ENCODE measurements around the gene TOE1. TPM values are rescaled to one million over a fixed set of nuclear protein-coding genes. Genes with fewer than 3 reads are reported as not detected.
A peak's percentile ranks its signal among the peaks of the same experiment; 100 is the strongest.

TOE1 gene
- total and polyA plus RNA-seq, 2 donors (not counting 1 experiment from before 2014, with no cell fraction given) = 24.7 to 28.6 TPM

- H3K27ac Mint-ChIP-seq = peak overlapping the region; percentile 62
- H3K4me1 Mint-ChIP-seq = peaks cover 34% of the 10 kb centered on the region
- Histone ChIP-seq H3K9me3 (ENCODE audit: control extremely low read depth in 1 of 3, control insufficient read depth in 2 of 3, insufficient read depth in 1 of 3, low read length in 2 of 3) (no peaks in the 10 kb centered on the region), H3K79me2 (ENCODE audit: control insufficient read depth, insufficient read depth, low read length) (no peaks in the 10 kb centered on the region), H3K4me3 (ENCODE audit: control extremely low read depth in 1 of 5, extremely low read depth in 1 of 5, insufficient read depth in 1 of 5, low read depth in 2 of 5, low read length in 4 of 5) (no peak overlapping the region), H3K4me1 (ENCODE audit: control insufficient read depth in 2 of 2, insufficient read depth in 2 of 2, low read length in 2 of 2) (peaks cover 19 to 27% of the 10 kb centered on the region in 2 donors), H3K9ac (ENCODE audit: low read length) (no peak overlapping the region), H3K36me3 (replicated peaks in 1 of 2; ENCODE audit: control extremely low read depth in 1 of 2, control insufficient read depth in 1 of 2, extremely low read depth in 1 of 2, insufficient read depth in 2 of 2, low read length in 1 of 2) (no peaks in the 10 kb centered on the region), H3K27ac (ENCODE audit: low read length in 2 of 2) (no peak overlapping the region), H4K20me1 (ENCODE audit: control insufficient read depth, insufficient read depth, low read length, poor library complexity, severe bottlenecking) (no peaks in the 10 kb centered on the region), H3K27me3 (replicated peaks in 1 of 4; ENCODE audit: control extremely low read depth in 1 of 4, control insufficient read depth in 3 of 4, insufficient read depth in 4 of 4, low read length in 3 of 4) (no peaks in the 10 kb centered on the region), H2AFZ (ENCODE audit: insufficient read depth, low read depth, low read length, poor library complexity, severe bottlenecking) (peak overlapping the region; percentile 65), H3K4me2 (replicated peaks; ENCODE audit: low read depth, low read length, poor library complexity, severe bottlenecking) (peak overlapping the region; percentile 52)
- ATAC-seq (ENCODE audit: low read depth) (no peak), DNase-seq (no peak)
- no peak overlapping the region for H3K4me3 Mint-ChIP-seq
- WGBS (ENCODE audit: insufficient coverage) = no CpG with 5 or more reads among the region's 3 CpGs
- TF ChIP-seq, protein P1, sequence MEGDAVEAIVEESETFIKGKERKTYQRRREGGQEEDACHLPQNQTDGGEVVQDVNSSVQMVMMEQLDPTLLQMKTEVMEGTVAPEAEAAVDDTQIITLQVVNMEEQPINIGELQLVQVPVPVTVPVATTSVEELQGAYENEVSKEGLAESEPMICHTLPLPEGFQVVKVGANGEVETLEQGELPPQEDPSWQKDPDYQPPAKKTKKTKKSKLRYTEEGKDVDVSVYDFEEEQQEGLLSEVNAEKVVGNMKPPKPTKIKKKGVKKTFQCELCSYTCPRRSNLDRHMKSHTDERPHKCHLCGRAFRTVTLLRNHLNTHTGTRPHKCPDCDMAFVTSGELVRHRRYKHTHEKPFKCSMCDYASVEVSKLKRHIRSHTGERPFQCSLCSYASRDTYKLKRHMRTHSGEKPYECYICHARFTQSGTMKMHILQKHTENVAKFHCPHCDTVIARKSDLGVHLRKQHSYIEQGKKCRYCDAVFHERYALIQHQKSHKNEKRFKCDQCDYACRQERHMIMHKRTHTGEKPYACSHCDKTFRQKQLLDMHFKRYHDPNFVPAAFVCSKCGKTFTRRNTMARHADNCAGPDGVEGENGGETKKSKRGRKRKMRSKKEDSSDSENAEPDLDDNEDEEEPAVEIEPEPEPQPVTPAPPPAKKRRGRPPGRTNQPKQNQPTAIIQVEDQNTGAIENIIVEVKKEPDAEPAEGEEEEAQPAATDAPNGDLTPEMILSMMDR (IDR thresholded peaks at IDR 0.05) = no peak
- TF ChIP-seq EZH2 (IDR thresholded peaks at IDR 0.05; ENCODE audit: borderline replicate concordance, insufficient read depth, low read depth, low read length, poor library complexity, severe bottlenecking) = no peak
- intact Hi-C loops (cut with micrococcal nuclease) = no loop called here
- H3K27me3 Mint-ChIP-seq = no peaks in the 10 kb centered on the region
- CTCF ChIA-PET = interaction anchor here (1.8 to 5.0 kb wide), 4 partner anchors 18 to 294 kb away, joined by 5 to 32 read pairs (median 26); partner anchors contain the start of genes HECTD3, MUTYH, TESK2 and TOE1
- POLR2A ChIA-PET = interaction anchor here (0.6 kb wide), 1 partner anchor 33 kb away, joined by 4 read pairs; the partner anchor contains the start of genes MUTYH and TOE1
- no peaks in the 10 kb centered on the region for H3K9me3 Mint-ChIP-seq (ENCODE audit: insufficient read depth)
Measured at GRCh38 chr1:45306905-45307304, 33.1 kb upstream of the TOE1 start.

GRCh38 chr1:45314266-45314665, 25.7 kb upstream of the TOE1 start:
- no peak overlapping the region for H3K4me3 ChIP-seq (ENCODE audit: control extremely low read depth in 1 of 5, extremely low read depth in 1 of 5, insufficient read depth in 1 of 5, low read depth in 2 of 5, low read length in 4 of 5)
- no peak for ATAC-seq (ENCODE audit: low read depth)
- ChIA-PET POLR2A (no interaction called here), CTCF (interaction anchor here (0.7 to 1.0 kb wide), 2 partner anchors 9 to 10 kb away, joined by 3 read pairs; no protein-coding TSS in a partner anchor)
- no peaks in the 10 kb centered on the region for H3K4me1 ChIP-seq (ENCODE audit: control insufficient read depth in 2 of 2, insufficient read depth in 2 of 2, low read length in 2 of 2)
- no peaks in the 10 kb centered on the region for H3K36me3 ChIP-seq (replicated peaks in 1 of 2; ENCODE audit: control extremely low read depth in 1 of 2, control insufficient read depth in 1 of 2, extremely low read depth in 1 of 2, insufficient read depth in 2 of 2, low read length in 1 of 2)
- no peaks in the 10 kb centered on the region for H4K20me1 ChIP-seq (ENCODE audit: control insufficient read depth, insufficient read depth, low read length, poor library complexity, severe bottlenecking)
- no peak overlapping the region for H3K4me2 ChIP-seq (replicated peaks; ENCODE audit: low read depth, low read length, poor library complexity, severe bottlenecking)
- DNase-seq = no peak
- TF ChIP-seq EZH2 (IDR thresholded peaks at IDR 0.05; ENCODE audit: borderline replicate concordance, insufficient read depth, low read depth, low read length, poor library complexity, severe bottlenecking) = no peak
- TF ChIP-seq, protein P1 (IDR thresholded peaks at IDR 0.05) = no peak
- no peaks in the 10 kb centered on the region for H3K79me2 ChIP-seq (ENCODE audit: control insufficient read depth, insufficient read depth, low read length)
- no peak overlapping the region for H2AFZ ChIP-seq (ENCODE audit: insufficient read depth, low read depth, low read length, poor library complexity, severe bottlenecking)
- Mint-ChIP-seq H3K4me3 (no peak overlapping the region), H3K27ac (no peak overlapping the region), H3K27me3 (no peaks in the 10 kb centered on the region), H3K4me1 (no peaks in the 10 kb centered on the region), H3K9me3 (ENCODE audit: insufficient read depth) (no peaks in the 10 kb centered on the region)
- intact Hi-C loops (cut with micrococcal nuclease) = no loop called here
- H3K9me3 ChIP-seq (ENCODE audit: control extremely low read depth in 1 of 3, control insufficient read depth in 2 of 3, insufficient read depth in 1 of 3, low read length in 2 of 3) = peaks cover 0 to 3% (median 0%) of the 10 kb centered on the region in 3 donors
- WGBS (ENCODE audit: insufficient coverage) = no CpG with 5 or more reads among the region's 3 CpGs
- no peaks in the 10 kb centered on the region for H3K27me3 ChIP-seq (replicated peaks in 1 of 4; ENCODE audit: control extremely low read depth in 1 of 4, control insufficient read depth in 3 of 4, insufficient read depth in 4 of 4, low read length in 3 of 4)
- H3K9ac ChIP-seq (ENCODE audit: low read length) = no peak overlapping the region
- no peak overlapping the region for H3K27ac ChIP-seq (ENCODE audit: low read length in 2 of 2)
